Esophagus muscularis mucosa (tissue), 4 donors: Measurements from ENCODE around the gene MFSD11. TPM values are rescaled to one million over a fixed set of nuclear protein-coding genes. Genes with fewer than 3 reads are reported as not detected.

Experiments used
- DNase-seq: peaks from one replicate; pipeline ENCODE4 v3.0.0-alpha.2; 2017; ENCODE audit errors: extremely low spot score
- H3K27ac ChIP-seq, 4 donors: fragments of 200-600 bp; sonication (generic); replicated peaks in 1 of 4; 1 replicate in 3 of 4; 2 replicates in 1 of 4; pipeline ENCODE4 v1.5.1; 2016 to 2019; ENCODE audit warnings: mild to moderate bottlenecking in 1 of 4
- H3K27me3 ChIP-seq, 4 donors: fragments of 200-600 bp; sonication (generic); one replicate each; pipeline versions ENCODE4 v1.5.1 to v1.6.0; 2016 to 2019
- H3K36me3 ChIP-seq, 4 donors: fragments of 200-600 bp; sonication (generic); one replicate each; pipeline ENCODE4 v1.5.1; 2016 to 2019
- H3K4me1 ChIP-seq, 4 donors: fragments of 200-600 bp; sonication (generic); one replicate each; pipeline ENCODE4 v1.5.1; 2016 to 2019
- H3K4me3 ChIP-seq, 4 donors: fragments of 200-600 bp; sonication (generic); 1 replicate in 2 of 4; 2 replicates in 2 of 4; pipeline ENCODE4 v1.5.1; 2016 to 2019; ENCODE audit warnings: mild to moderate bottlenecking in 4 of 4, moderate library complexity in 1 of 4
- H3K9me3 ChIP-seq, 4 donors: fragments of 200-600 bp; sonication (generic); 1 replicate in 3 of 4; 2 replicates in 1 of 4; pipeline ENCODE4 v1.5.1; 2016 to 2019
- EP300 ChIP-seq: sonication (generic); formaldehyde crosslinking; IDR thresholded peaks from one replicate; pipeline ENCODE4 v1.6.1; 2017; ENCODE audit warnings: antibody characterized with exemption
- POLR2A ChIP-seq: fragments of 450-650 bp; IDR thresholded peaks from one replicate; pipeline ENCODE4 v1.6.1; 2017; ENCODE audit warnings: antibody characterized with exemption, moderate library complexity, mild to moderate bottlenecking, low read depth
- POLR2AphosphoS5 ChIP-seq, 2 donors: sonication (generic); formaldehyde crosslinking; IDR thresholded peaks; one replicate each; pipeline ENCODE4 v1.6.1; 2017; ENCODE audit warnings: antibody characterized with exemption in 2 of 2
- WGBS: methylation state at CpG from one replicate; pipeline ENCODE4 v1.1.5; 2018; 5-methylcytosine and 5-hydroxymethylcytosine counted together
- intact Hi-C: fragments of 100-400 bp; cut with DNase I; formaldehyde crosslinking; loops from one replicate; pipeline ENCODE4 v1.15.1; 2023
- total RNA-seq, 4 donors: library from RNA; depleted of rRNA; stranded (reverse); fragments of >200 nt; gene quantifications; one replicate each; pipeline versions ENCODE4 v1.1.0 to v1.2.1, GENCODE V29; 2016
- TF ChIP-seq, protein P1 (sequence below), 3 experiments: fragments of 200-600 bp in 2 of 3; fragments of 450-650 bp in 1 of 3; sonication (generic) in 2 of 3; IDR thresholded peaks; one replicate each; pipeline ENCODE4 v1.5.1; 2017 to 2019; ENCODE audit warnings: antibody characterized with exemption in 3 of 3, mild to moderate bottlenecking in 2 of 3, moderate library complexity in 1 of 3

The MFSD11 gene
- total RNA-seq, 4 donors from 2014 or later, result 17.1 to 22.4 (median 18.8) TPM

DNA sequence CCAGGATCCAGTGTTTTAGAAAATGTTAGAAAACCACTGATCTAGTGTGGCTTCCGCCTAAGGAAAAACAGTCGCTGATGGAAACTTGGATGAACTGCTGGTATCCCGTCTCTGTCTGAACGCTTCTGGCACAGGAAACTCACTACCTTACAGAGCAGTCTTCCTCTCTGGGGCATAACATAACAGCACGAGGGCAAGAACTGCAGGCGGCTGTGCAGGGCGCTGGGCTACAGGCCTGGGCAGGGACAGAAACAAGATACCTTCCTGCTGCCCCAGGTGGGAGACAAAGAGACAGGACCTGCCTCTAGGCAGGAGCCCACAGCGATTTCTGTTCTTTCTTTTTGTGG, 37.7 kb upstream of the MFSD11 start:
- DNase-seq, result no peak
- intact Hi-C loops, result no loop called here
- peak overlapping the region; percentile 89 to 96 (median 93) for H3K27ac ChIP-seq
- H3K4me1 ChIP-seq, result peaks cover 88 to 99% (median 97%) of the 10 kb centered on the region in 4 donors
- WGBS, result 23% methylated on average over 8 of the region's 8 CpGs
- H3K36me3 ChIP-seq, result peaks cover 0 to 4% (median 0%) of the 10 kb centered on the region in 4 donors
- H3K27me3 ChIP-seq, result no peaks in the 10 kb centered on the region
- H3K4me3 ChIP-seq, result peak overlapping the region; percentile 33 to 54 (median 42)
- H3K9me3 ChIP-seq, result no peaks in the 10 kb centered on the region
- TF ChIP-seq, protein P1, sequence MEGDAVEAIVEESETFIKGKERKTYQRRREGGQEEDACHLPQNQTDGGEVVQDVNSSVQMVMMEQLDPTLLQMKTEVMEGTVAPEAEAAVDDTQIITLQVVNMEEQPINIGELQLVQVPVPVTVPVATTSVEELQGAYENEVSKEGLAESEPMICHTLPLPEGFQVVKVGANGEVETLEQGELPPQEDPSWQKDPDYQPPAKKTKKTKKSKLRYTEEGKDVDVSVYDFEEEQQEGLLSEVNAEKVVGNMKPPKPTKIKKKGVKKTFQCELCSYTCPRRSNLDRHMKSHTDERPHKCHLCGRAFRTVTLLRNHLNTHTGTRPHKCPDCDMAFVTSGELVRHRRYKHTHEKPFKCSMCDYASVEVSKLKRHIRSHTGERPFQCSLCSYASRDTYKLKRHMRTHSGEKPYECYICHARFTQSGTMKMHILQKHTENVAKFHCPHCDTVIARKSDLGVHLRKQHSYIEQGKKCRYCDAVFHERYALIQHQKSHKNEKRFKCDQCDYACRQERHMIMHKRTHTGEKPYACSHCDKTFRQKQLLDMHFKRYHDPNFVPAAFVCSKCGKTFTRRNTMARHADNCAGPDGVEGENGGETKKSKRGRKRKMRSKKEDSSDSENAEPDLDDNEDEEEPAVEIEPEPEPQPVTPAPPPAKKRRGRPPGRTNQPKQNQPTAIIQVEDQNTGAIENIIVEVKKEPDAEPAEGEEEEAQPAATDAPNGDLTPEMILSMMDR (IDR thresholded peaks at IDR 0.05), result no peak

DNA sequence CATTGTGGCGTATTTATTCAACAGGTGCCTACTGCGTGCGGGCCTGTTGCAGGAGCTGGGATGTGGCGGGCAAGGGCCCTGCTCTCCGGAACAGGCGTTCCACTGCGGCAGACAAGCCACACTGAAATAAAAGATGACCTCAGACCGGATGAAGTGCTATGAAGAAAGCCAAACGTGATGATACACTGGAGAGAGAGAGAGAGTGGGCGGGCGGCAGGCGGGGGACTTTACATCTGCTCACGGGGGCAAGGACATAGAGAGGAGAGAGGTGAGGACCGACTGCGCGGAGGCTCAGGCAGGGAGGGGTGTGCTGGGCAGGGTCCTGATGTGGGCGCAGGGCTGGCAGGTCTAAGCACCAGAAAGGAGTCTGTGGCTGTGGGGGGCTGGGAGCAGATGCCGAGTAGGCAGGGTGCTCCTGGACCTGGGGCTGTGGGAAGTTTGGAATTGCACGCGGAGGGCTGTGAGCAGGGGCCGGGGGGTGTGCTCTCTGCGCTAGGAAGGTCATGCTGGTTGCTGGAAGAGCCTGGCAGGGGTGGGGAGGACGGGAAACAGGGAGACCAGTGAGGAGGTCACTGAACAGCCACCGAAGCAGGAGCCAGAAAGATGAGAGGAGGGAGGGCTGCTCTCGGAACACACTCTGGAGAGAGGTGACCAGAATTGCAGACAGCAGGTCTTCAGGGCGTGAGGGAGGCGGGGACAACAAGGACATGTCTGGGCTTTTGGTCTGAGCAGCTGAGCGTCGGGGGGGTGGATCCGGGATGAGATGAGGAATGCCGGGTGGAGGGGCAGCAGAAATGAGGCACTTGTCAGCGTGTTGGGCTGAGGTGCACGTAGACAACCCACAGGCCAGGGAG, 37.1 kb upstream of the MFSD11 start:
- H3K36me3 ChIP-seq, result peaks cover 0 to 4% (median 0%) of the 10 kb centered on the region in 4 donors
- H3K9me3 ChIP-seq, result no peaks in the 10 kb centered on the region
- TF ChIP-seq EP300, result no peak
- TF ChIP-seq POLR2AphosphoS5 (IDR thresholded peaks at IDR 0.05), result peak; percentile 72 to 86
- no peak for TF ChIP-seq POLR2A
- TF ChIP-seq, protein P1 (IDR thresholded peaks at IDR 0.05), result no peak
- DNase-seq, result peak; percentile 94
- H3K27me3 ChIP-seq, result no peaks in the 10 kb centered on the region
- peak overlapping the region; percentile 89 to 96 (median 93) for H3K27ac ChIP-seq
- WGBS, result 19% methylated on average over 33 of the region's 33 CpGs
- peaks cover 88 to 99% (median 97%) of the 10 kb centered on the region in 4 donors for H3K4me1 ChIP-seq
- H3K4me3 ChIP-seq, result peak overlapping the region; percentile 33 to 54 (median 42)
- intact Hi-C loops, result no loop called here

DNA sequence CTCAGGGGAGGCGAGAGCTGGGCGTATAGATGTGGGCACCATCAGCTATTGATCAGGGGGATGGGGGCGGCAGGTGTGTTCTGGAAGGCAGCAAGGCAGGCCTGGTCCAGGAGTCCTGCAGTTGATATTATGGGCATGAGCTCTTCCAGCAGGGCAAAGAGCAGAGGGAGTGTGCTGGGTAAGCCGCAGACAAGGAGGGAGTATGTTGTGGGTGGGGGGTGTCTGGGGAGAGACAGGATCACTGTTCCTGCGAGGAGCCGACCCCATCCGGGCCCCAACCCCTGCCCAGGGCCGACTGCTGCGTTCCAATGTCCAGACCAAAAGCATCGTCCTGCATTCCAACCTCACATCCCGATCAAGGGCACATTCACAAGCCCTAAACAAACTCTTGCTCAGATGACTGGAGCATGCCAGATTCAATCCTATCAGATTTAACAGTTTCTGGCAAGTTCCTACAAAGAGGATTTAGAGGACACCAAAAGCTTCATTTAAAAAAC, 36.4 kb upstream of the MFSD11 start:
- intact Hi-C loops, result no loop called here
- peak overlapping the region; percentile 89 to 96 (median 93) for H3K27ac ChIP-seq
- no peaks in the 10 kb centered on the region for H3K27me3 ChIP-seq
- 32% methylated on average over 9 of the region's 11 CpGs for whole genome bisulfite sequencing
- peaks cover 84 to 99% (median 96%) of the 10 kb centered on the region in 4 donors for H3K4me1 ChIP-seq
- peak overlapping the region; percentile 33 to 54 (median 42) for H3K4me3 ChIP-seq
- H3K9me3 ChIP-seq, result no peaks in the 10 kb centered on the region
- DNase-seq, result no peak
- TF ChIP-seq EP300, result no peak
- TF ChIP-seq, protein P1 (IDR thresholded peaks at IDR 0.05), result no peak
- peaks cover 0 to 4% (median 0%) of the 10 kb centered on the region in 4 donors for H3K36me3 ChIP-seq

DNA sequence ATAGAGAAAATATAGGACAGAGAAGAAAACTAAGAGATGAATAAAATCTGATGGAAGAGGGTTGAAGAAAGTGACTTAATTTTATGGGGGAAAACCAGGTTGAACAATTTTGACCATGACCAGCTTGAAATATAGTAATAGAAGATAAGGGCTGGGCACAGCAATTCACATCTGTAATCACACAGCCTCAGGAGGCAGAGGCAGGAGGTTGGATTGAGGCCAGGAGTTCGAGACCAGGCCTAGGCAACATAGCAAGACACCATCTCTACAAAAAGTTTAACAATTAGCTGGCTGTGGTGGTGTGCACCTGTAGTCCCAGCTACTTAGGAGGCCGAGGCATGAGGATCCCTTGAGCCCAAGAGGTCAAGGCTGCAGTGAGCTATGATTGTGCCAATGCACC, 35.8 kb upstream of the MFSD11 start:
- TF ChIP-seq, protein P1 (IDR thresholded peaks at IDR 0.05), result no peak
- no peak for TF ChIP-seq EP300
- TF ChIP-seq POLR2AphosphoS5 (IDR thresholded peaks at IDR 0.05), result no peak
- TF ChIP-seq POLR2A, result no peak
- Histone ChIP-seq H3K27me3 (no peaks in the 10 kb centered on the region), H3K36me3 (peaks cover 0 to 4% (median 0%) of the 10 kb centered on the region in 4 donors), H3K4me1 (peaks cover 84 to 99% (median 96%) of the 10 kb centered on the region in 4 donors), H3K27ac (peak overlapping the region; percentile 89 to 96 (median 93)), H3K4me3 (no peak overlapping the region), H3K9me3 (no peaks in the 10 kb centered on the region)
- DNase-seq, result no peak
- intact Hi-C loops, result no loop called here
- 51% methylated on average over 2 of the region's 2 CpGs for WGBS
